Mesenchymal stem cell (in vitro differentiated cells and primary cell): ENCODE measurements around the gene ANKRD49.

Source experiments
- DNase-seq: peaks from one replicate; pipeline ENCODE4 v3.0.0-alpha.2; 2013
- H2AFZ ChIP-seq: one replicate; pipeline ENCODE4 v1.6.1; 2013; ENCODE audit warnings: low read depth, mild to moderate bottlenecking, control low read depth, inconsistent platforms, low read length, moderate library complexity
- H2AK5ac ChIP-seq: 2 replicates; pipeline ENCODE4 v1.6.1; 2013; ENCODE audit warnings: low read length, moderate library complexity, mild to moderate bottlenecking, inconsistent platforms; ENCODE audit not compliant: severe bottlenecking
- H2BK120ac ChIP-seq: one replicate; pipeline ENCODE4 v1.6.1; 2013; ENCODE audit warnings: low read depth, mild to moderate bottlenecking, inconsistent platforms, low read length, moderate library complexity
- H2BK12ac ChIP-seq, 2 experiments: one replicate each; pipeline ENCODE4 v1.6.1; 2013; ENCODE audit warnings: inconsistent platforms in 2 of 2, low read length in 2 of 2, mild to moderate bottlenecking in 2 of 2, moderate library complexity in 2 of 2, control low read depth in 1 of 2
- H2BK15ac ChIP-seq: one replicate; pipeline ENCODE4 v1.6.1; 2013; ENCODE audit warnings: mild to moderate bottlenecking, low read depth, inconsistent platforms; ENCODE audit not compliant: poor library complexity, severe bottlenecking
- H2BK5ac ChIP-seq: 2 replicates; pipeline ENCODE4 v1.6.1; 2013; ENCODE audit warnings: low read depth, mild to moderate bottlenecking, low read length, control low read depth, inconsistent platforms; ENCODE audit not compliant: poor library complexity, severe bottlenecking
- H3K14ac ChIP-seq, 2 experiments: one replicate each; pipeline ENCODE4 v1.6.1; 2013; ENCODE audit warnings: inconsistent platforms in 2 of 2, low read length in 2 of 2, control low read depth in 1 of 2, mild to moderate bottlenecking in 1 of 2, moderate library complexity in 1 of 2
- H3K18ac ChIP-seq, 2 experiments: one replicate each; pipeline ENCODE4 v1.6.1; 2013; ENCODE audit warnings: inconsistent platforms in 2 of 2, low read length in 2 of 2, control low read depth in 1 of 2, low read depth in 1 of 2, mild to moderate bottlenecking in 1 of 2
- H3K23ac ChIP-seq, 2 experiments: one replicate each; pipeline ENCODE4 v1.6.1; 2013; ENCODE audit warnings: inconsistent platforms in 2 of 2, low read length in 2 of 2, mild to moderate bottlenecking in 2 of 2, moderate library complexity in 2 of 2, control low read depth in 1 of 2
- H3K27ac ChIP-seq: 2 replicates; pipeline ENCODE4 v1.5.1; 2013; ENCODE audit warnings: mild to moderate bottlenecking, moderate library complexity, low read length, control low read depth, inconsistent platforms; ENCODE audit not compliant: poor library complexity, severe bottlenecking
- H3K27me3 ChIP-seq, 2 experiments: 2 replicates each; pipeline versions ENCODE4 v1.6.1 to v1.7.0; 2013; ENCODE audit warnings: low read length in 2 of 2, mild to moderate bottlenecking in 2 of 2, moderate library complexity in 2 of 2, control low read depth in 1 of 2, inconsistent platforms in 1 of 2; ENCODE audit not compliant: control insufficient read depth in 1 of 2, insufficient read depth in 1 of 2
- H3K36me3 ChIP-seq, 2 experiments: 2 replicates each; pipeline versions ENCODE4 v1.6.1 to v1.7.0; 2013; ENCODE audit warnings: low read length in 2 of 2, control low read depth in 1 of 2, inconsistent platforms in 1 of 2, low read depth in 1 of 2, mild to moderate bottlenecking in 1 of 2; ENCODE audit not compliant: insufficient read depth in 2 of 2, control insufficient read depth in 1 of 2
- H3K4ac ChIP-seq, 2 experiments: one replicate each; pipeline ENCODE4 v1.6.1; 2013; ENCODE audit warnings: inconsistent platforms in 2 of 2, low read length in 2 of 2, mild to moderate bottlenecking in 2 of 2, moderate library complexity in 2 of 2, control low read depth in 1 of 2, low read depth in 1 of 2
- H3K4me1 ChIP-seq: 2 replicates; pipeline ENCODE4 v1.6.1; 2013; ENCODE audit warnings: low read depth, low read length, control low read depth; ENCODE audit not compliant: control insufficient read depth, insufficient read depth
- H3K4me2 ChIP-seq: 2 replicates; pipeline ENCODE4 v1.6.1; 2013; ENCODE audit warnings: low read length, mild to moderate bottlenecking, inconsistent platforms; ENCODE audit not compliant: poor library complexity, severe bottlenecking
- H3K4me3 ChIP-seq, 2 experiments: 2 replicates each; pipeline versions ENCODE4 v1.5.1 to v1.7.0; 2013; ENCODE audit warnings: low read length in 2 of 2, mild to moderate bottlenecking in 2 of 2, control low read depth in 1 of 2, low read depth in 1 of 2; ENCODE audit not compliant: insufficient read depth in 1 of 2
- H3K79me1 ChIP-seq: replicated peaks from 2 replicates; pipeline ENCODE4 v1.6.1; 2013; ENCODE audit warnings: mild to moderate bottlenecking, control low read depth, low read length, inconsistent platforms; ENCODE audit not compliant: poor library complexity, severe bottlenecking
- H3K9ac ChIP-seq: 2 replicates; pipeline ENCODE4 v1.7.0; 2013; ENCODE audit warnings: mild to moderate bottlenecking, low read length, moderate library complexity
- H3K9me3 ChIP-seq: 2 replicates; pipeline ENCODE4 v1.7.0; 2013; ENCODE audit warnings: mild to moderate bottlenecking, low read length; ENCODE audit not compliant: control insufficient read depth
- H4K8ac ChIP-seq: one replicate; pipeline ENCODE4 v1.6.1; 2013; ENCODE audit warnings: inconsistent platforms, mild to moderate bottlenecking, low read length, moderate library complexity
- H4K91ac ChIP-seq: one replicate; pipeline ENCODE4 v1.6.1; 2013; ENCODE audit warnings: mild to moderate bottlenecking, low read length, inconsistent platforms
- WGBS: methylation state at CpG from one replicate; pipeline ENCODE4 v1.1.7; 2013; ENCODE audit warnings: mixed read lengths; 5-methylcytosine and 5-hydroxymethylcytosine counted together

The ANKRD49 gene

DNA sequence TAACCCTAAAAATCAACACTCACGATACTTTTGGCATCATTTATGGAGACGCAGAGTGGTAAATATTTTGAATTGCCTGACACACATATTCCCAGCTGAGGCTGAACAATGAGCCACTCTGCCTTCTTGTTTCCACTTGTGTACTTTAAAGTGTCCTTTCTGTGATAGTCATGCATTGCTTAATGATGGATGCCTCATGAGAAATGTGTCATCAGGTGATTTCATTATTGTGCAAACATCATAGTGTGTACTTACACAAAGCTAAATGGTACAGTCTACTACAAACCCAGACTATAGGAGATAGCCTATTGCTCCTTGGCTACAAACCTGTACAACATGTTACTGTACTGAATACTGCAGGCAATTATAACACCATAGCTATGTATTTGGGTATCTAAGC is 44.3 kb upstream of the ANKRD49 start:
- Histone ChIP-seq H2BK12ac (no peak overlapping the region), H3K27me3 (no peaks in the 10 kb centered on the region), H3K79me1 (no peaks in the 10 kb centered on the region)

DNA sequence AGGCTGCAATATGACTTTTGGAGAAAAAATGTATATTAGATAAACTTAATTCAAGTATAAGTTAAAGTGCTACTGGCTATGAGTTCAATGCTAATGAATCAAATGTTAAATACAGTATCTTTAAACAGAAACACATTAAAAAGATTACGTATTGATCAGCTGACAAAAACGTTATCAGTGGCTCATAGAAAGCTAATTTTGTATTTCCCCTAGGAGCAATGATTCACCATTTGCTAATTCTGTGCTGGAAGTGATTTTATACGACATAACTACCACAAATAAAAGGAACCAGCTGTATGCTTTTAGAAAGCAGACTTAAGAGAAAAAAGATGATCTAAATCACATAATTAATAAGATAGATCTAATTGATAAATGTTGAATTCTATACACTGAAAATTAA is 43.7 kb upstream of the ANKRD49 start:
- H2BK12ac ChIP-seq, result no peak overlapping the region
- H3K4me1 ChIP-seq, result no peaks in the 10 kb centered on the region
- 80% methylated on average over 2 of the region's 3 CpGs for WGBS

More for the DNA sequence above, 44.3 kb upstream of the ANKRD49 start:
- Histone ChIP-seq H2BK120ac (no peak overlapping the region), H3K14ac (no peak overlapping the region), H3K4ac (no peak overlapping the region), H3K9ac (peak overlapping the region; percentile 81), H2AK5ac (no peak overlapping the region), H3K4me3 (peak overlapping the region in 1 of 2 experiments; percentile 54), H3K23ac (no peak overlapping the region), H4K91ac (no peak overlapping the region), H3K36me3 (peaks cover 0 to 23% of the 10 kb centered on the region in 2 experiments), H2AFZ (no peak overlapping the region), H4K8ac (no peak overlapping the region), H2BK5ac (no peak overlapping the region), H2BK15ac (no peak overlapping the region), H3K4me2 (no peak overlapping the region), H3K9me3 (no peaks in the 10 kb centered on the region), H3K4me1 (no peaks in the 10 kb centered on the region), H3K18ac (no peak overlapping the region), H3K27ac (no peak overlapping the region)
- peak; percentile 69 for DNase-seq
- 79% methylated on average over 2 of the region's 2 CpGs for WGBS

DNA sequence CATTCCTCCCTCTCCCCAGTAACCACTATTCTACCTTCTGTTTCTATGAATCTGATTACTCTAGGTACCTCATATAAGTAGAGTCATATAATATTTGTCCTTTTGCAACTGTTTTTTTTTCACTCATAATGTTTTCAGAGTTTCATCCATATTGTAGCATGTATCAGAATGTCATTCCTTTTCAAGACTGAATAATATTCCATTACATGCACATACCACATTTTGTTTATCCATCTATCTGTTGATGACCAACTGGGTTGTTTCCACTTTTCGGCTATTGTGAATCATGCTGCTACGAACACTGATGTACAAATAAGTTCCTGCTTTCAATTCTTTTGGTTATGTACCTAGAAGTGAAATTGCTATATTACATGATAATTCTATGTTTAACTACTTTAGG is 40.8 kb upstream of the ANKRD49 start:
- no peak overlapping the region for H3K4me3 ChIP-seq
- H3K4ac ChIP-seq, result no peak overlapping the region
- no peaks in the 10 kb centered on the region for H3K9me3 ChIP-seq
- H3K14ac ChIP-seq, result no peak overlapping the region
- no peak overlapping the region for H3K9ac ChIP-seq
- no peak overlapping the region for H3K18ac ChIP-seq
- H3K27ac ChIP-seq, result no peak overlapping the region
- H2AK5ac ChIP-seq, result no peak overlapping the region
- H2BK12ac ChIP-seq, result no peak overlapping the region
- peaks cover 0 to 6% of the 10 kb centered on the region in 2 experiments for H3K36me3 ChIP-seq
- no peak overlapping the region for H4K8ac ChIP-seq
- H3K27me3 ChIP-seq, result no peaks in the 10 kb centered on the region
- no peak overlapping the region for H2BK15ac ChIP-seq
- no peak overlapping the region for H2AFZ ChIP-seq
- no peak overlapping the region for H2BK120ac ChIP-seq
- no peaks in the 10 kb centered on the region for H3K4me1 ChIP-seq
- H3K4me2 ChIP-seq, result no peak overlapping the region
- WGBS, result 100% methylated on average over 1 of the region's 2 CpGs
- H3K23ac ChIP-seq, result no peak overlapping the region
- no peak overlapping the region for H4K91ac ChIP-seq
- H2BK5ac ChIP-seq, result no peak overlapping the region
- H3K79me1 ChIP-seq, result no peaks in the 10 kb centered on the region
- no peak for DNase-seq

More for the DNA sequence above, 43.7 kb upstream of the ANKRD49 start:
- Histone ChIP-seq H3K27ac (no peak overlapping the region), H2BK120ac (no peak overlapping the region), H3K4ac (no peak overlapping the region), H3K9ac (peak overlapping the region; percentile 81), H2BK5ac (no peak overlapping the region), H3K4me3 (peak overlapping the region in 1 of 2 experiments; percentile 54), H3K79me1 (no peaks in the 10 kb centered on the region), H3K14ac (no peak overlapping the region), H3K18ac (no peak overlapping the region), H3K4me2 (no peak overlapping the region), H4K8ac (no peak overlapping the region), H2AFZ (no peak overlapping the region), H4K91ac (no peak overlapping the region), H2BK15ac (no peak overlapping the region), H3K27me3 (no peaks in the 10 kb centered on the region), H2AK5ac (no peak overlapping the region), H3K36me3 (peaks cover 0 to 20% of the 10 kb centered on the region in 2 experiments), H3K9me3 (no peaks in the 10 kb centered on the region), H3K23ac (no peak overlapping the region)
- no peak for DNase-seq

DNA sequence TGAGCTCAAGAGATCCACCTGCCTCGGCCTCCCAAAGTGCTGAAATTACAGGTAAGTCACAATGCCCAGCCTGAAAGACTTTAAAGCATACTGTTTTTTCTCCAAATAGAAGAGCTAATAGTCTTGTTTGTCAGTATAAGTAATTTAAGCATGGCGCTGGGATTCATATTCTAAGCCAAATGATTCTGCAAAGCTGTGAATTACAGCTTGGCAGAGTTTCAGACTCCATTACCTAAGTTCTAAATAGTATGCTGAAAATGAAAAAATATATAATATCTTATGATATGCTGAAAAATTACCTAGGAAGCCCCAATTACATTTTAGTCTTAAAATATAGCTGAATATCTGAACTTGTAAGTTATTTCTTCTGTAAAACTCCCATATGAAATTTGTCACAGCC is 39.5 kb upstream of the ANKRD49 start:
- Histone ChIP-seq H3K27ac (no peak overlapping the region), H4K91ac (no peak overlapping the region), H3K4ac (no peak overlapping the region), H2BK5ac (no peak overlapping the region), H2BK15ac (no peak overlapping the region), H2AFZ (no peak overlapping the region), H3K4me3 (no peak overlapping the region), H3K9ac (no peak overlapping the region), H3K27me3 (no peaks in the 10 kb centered on the region), H3K9me3 (no peaks in the 10 kb centered on the region), H3K14ac (no peak overlapping the region), H3K18ac (no peak overlapping the region), H3K23ac (no peak overlapping the region), H3K4me1 (no peaks in the 10 kb centered on the region), H3K79me1 (no peaks in the 10 kb centered on the region), H3K4me2 (no peak overlapping the region), H2BK120ac (no peak overlapping the region), H4K8ac (no peak overlapping the region), H2AK5ac (no peak overlapping the region), H2BK12ac (no peak overlapping the region), H3K36me3 (peaks cover 0 to 7% of the 10 kb centered on the region in 2 experiments)
- no peak for DNase-seq
- 100% methylated on average over 1 of the region's 2 CpGs for WGBS
